GM12873 (cell line): ENCODE data around the gene HSPA1A.

Experiments used
- CTCF ChIP-seq: IDR thresholded peaks from 2 replicates; pipeline ENCODE4 v1.5.1; 2012; ENCODE audit warnings: low read depth, mild to moderate bottlenecking, moderate library complexity, low read length, control low read depth; ENCODE audit not compliant: insufficient read depth; ENCODE audit errors: missing control alignments

HSPA1A gene

GRCh38 chr6:31794866-31795615, 20.3 kb upstream of the HSPA1A start:
- TF ChIP-seq CTCF: no peak

GRCh38 chr6:31795616-31796298, 19.6 kb upstream of the HSPA1A start, which contains the start of gene VARS1:
VARS1 (minus strand) TSS chr6:31795752; CDS start chr6:31795217, 535 bp downstream.
- peak; percentile 83 for TF ChIP-seq CTCF

GRCh38 chr6:31796993-31797385, 18.4 kb upstream of the HSPA1A start:
- no peak for TF ChIP-seq CTCF

GRCh38 chr6:31797588-31797987, 17.8 kb upstream of the HSPA1A start:
- TF ChIP-seq CTCF: no peak

GRCh38 chr6:31799781-31800180, 15.6 kb upstream of the HSPA1A start:
- TF ChIP-seq CTCF: no peak

- TF ChIP-seq CTCF: no peak
Measured at GRCh38 chr6:31805939-31806469, 9.3 kb upstream of the HSPA1A start.
